ENCODE results near the gene C7orf57.

GRCh38 chr7:48042636-48043035 is 7.3 kb downstream of the C7orf57 start:
- TF ChIP-seq HMGA2 (CRISPR knock-in tag; IDR thresholded peaks at IDR 0.05), result no peak
- TF ChIP-seq, protein P1, sequence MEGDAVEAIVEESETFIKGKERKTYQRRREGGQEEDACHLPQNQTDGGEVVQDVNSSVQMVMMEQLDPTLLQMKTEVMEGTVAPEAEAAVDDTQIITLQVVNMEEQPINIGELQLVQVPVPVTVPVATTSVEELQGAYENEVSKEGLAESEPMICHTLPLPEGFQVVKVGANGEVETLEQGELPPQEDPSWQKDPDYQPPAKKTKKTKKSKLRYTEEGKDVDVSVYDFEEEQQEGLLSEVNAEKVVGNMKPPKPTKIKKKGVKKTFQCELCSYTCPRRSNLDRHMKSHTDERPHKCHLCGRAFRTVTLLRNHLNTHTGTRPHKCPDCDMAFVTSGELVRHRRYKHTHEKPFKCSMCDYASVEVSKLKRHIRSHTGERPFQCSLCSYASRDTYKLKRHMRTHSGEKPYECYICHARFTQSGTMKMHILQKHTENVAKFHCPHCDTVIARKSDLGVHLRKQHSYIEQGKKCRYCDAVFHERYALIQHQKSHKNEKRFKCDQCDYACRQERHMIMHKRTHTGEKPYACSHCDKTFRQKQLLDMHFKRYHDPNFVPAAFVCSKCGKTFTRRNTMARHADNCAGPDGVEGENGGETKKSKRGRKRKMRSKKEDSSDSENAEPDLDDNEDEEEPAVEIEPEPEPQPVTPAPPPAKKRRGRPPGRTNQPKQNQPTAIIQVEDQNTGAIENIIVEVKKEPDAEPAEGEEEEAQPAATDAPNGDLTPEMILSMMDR (IDR thresholded peaks at IDR 0.05), result no peak

All from WTC11 (cell line).